ENCODE measurements around the gene PRKCZ. TPM values are rescaled to one million over a fixed set of nuclear protein-coding genes. Genes with fewer than 3 reads are reported as not detected.
A peak's percentile ranks its signal among the peaks of the same experiment; 100 is the strongest.

The PRKCZ gene
- total RNA-seq, 2 donors from 2014 or later, result 11.8 to 22.4 TPM

- H3K9me3 Mint-ChIP-seq, result no peaks in the 10 kb centered on the region
- DNase-seq (ENCODE audit: low spot score in 2 of 2) (no peak), ATAC-seq (no peak)
- no peaks in the 10 kb centered on the region for H3K36me3 Mint-ChIP-seq
- H3K27ac Mint-ChIP-seq, result no peak overlapping the region
Measured at GRCh38 chr1:2038229-2038628, 12.0 kb upstream of the PRKCZ start.

GRCh38 chr1:2039251-2039650 is 11.0 kb upstream of the PRKCZ start:
- ATAC-seq, result no peak
- Mint-ChIP-seq H3K27ac (no peak overlapping the region), H3K9me3 (no peaks in the 10 kb centered on the region)

GRCh38 chr1:2041305-2041704 is 8.9 kb upstream of the PRKCZ start:
- no peaks in the 10 kb centered on the region for H3K36me3 Mint-ChIP-seq
- no peaks in the 10 kb centered on the region for H3K9me3 Mint-ChIP-seq
- no peak overlapping the region for H3K27ac Mint-ChIP-seq
- DNase-seq (ENCODE audit: low spot score in 2 of 2) (no peak), ATAC-seq (no peak)

More at GRCh38 chr1:2039251-2039650, 11.0 kb upstream of the PRKCZ start:
- no peaks in the 10 kb centered on the region for H3K36me3 Mint-ChIP-seq
- DNase-seq (ENCODE audit: low spot score in 2 of 2), result no peak

DNA sequence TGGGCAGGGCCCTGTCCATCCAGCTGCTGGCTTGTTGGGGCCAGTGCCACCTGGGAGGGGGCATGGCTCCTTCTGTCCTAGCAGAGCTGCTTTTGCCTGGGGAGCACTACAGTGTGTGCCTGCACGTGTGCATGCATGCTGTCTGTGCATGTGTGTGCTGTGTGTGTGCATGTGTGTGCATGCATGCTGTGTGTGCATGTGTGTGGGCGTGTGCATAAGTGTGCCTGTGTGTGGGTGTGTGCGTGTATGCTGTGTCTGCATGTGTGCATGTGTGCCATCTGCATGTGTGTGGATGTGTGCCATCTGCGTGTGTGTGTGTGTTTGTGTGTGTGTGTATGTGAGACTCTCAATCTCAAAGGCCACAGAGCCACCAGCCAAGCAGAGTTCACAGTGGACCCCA is 8.3 kb upstream of the PRKCZ start:
- no peak for ATAC-seq

GRCh38 chr1:2042830-2043773 is 7.1 kb upstream of the PRKCZ start:
- DNase-seq (ENCODE audit: low spot score in 2 of 2) (no peak), ATAC-seq (no peak)
- Mint-ChIP-seq H3K9me3 (no peaks in the 10 kb centered on the region), H3K36me3 (no peaks in the 10 kb centered on the region), H3K27ac (no peak overlapping the region)

More for the DNA sequence above, 8.3 kb upstream of the PRKCZ start:
- H3K27ac Mint-ChIP-seq, result no peak overlapping the region
- no peaks in the 10 kb centered on the region for H3K9me3 Mint-ChIP-seq
- DNase-seq (ENCODE audit: low spot score in 2 of 2), result no peak
- H3K36me3 Mint-ChIP-seq, result no peaks in the 10 kb centered on the region

DNA sequence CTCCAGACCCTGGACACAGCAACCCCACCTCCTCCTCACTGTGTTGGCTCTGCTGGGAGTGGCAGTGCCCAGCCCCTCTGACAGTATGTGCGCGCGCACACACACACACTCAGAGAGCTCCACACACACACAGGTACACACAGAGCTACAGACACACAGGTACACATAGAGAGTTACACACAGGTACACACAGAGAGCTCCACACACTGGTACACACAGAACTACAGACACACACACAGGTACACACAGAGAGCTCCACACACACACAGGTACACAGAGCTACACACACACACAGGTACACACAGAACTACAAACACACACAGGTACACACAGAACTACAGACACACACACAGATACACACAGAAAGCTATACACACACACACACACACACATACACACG is 6.3 kb upstream of the PRKCZ start:
- Mint-ChIP-seq H3K36me3 (no peaks in the 10 kb centered on the region), H3K27ac (peak overlapping the region in 1 of 2 donors; percentile 37), H3K9me3 (no peaks in the 10 kb centered on the region)
- DNase-seq (ENCODE audit: low spot score in 2 of 2), result no peak
- no peak for ATAC-seq

GRCh38 chr1:2044510-2045319 is 5.5 kb upstream of the PRKCZ start:
- ATAC-seq (peak; percentile 77 to 80), DNase-seq (ENCODE audit: low spot score in 2 of 2) (peak; percentile 76 to 95)
- Mint-ChIP-seq H3K9me3 (no peaks in the 10 kb centered on the region), H3K27ac (peak overlapping the region in 1 of 2 donors; percentile 37), H3K36me3 (no peaks in the 10 kb centered on the region)

DNA sequence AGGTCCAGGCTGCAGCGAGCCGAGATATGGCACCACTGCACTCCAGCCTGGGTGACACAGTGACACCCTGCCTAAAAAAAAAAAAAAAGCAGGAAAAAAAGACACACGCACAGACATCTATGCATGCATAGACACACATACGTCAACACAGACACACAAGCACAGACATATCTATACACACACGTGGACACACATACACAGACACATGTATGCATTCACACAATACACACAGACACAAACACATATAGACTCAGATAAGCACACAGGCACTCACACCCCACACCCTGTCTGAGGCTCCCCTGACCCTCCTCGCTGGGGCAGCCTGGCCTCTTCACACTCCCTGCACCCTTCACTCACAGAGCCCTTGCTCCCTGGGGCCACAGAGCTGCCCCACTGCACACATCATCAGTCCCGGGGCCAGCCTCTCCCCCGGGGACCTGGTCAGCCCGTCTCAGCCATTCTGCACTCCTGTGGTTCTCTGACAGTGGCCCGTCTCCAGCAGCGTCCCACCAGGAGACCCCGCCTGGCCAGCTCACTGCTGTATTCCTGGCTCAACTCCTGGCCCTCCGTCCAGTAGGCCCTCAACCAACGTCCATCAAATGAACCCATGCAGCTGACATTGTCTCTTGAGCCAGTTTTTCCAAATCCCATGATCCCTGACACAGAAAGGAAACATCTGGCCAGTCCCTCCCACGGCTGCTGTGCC is 4.6 kb upstream of the PRKCZ start:
- no peaks in the 10 kb centered on the region for H3K9me3 Mint-ChIP-seq
- DNase-seq (ENCODE audit: low spot score in 2 of 2) (no peak), ATAC-seq (no peak)
- no peaks in the 10 kb centered on the region for H3K36me3 Mint-ChIP-seq
- no peak overlapping the region for H3K27ac Mint-ChIP-seq

DNA sequence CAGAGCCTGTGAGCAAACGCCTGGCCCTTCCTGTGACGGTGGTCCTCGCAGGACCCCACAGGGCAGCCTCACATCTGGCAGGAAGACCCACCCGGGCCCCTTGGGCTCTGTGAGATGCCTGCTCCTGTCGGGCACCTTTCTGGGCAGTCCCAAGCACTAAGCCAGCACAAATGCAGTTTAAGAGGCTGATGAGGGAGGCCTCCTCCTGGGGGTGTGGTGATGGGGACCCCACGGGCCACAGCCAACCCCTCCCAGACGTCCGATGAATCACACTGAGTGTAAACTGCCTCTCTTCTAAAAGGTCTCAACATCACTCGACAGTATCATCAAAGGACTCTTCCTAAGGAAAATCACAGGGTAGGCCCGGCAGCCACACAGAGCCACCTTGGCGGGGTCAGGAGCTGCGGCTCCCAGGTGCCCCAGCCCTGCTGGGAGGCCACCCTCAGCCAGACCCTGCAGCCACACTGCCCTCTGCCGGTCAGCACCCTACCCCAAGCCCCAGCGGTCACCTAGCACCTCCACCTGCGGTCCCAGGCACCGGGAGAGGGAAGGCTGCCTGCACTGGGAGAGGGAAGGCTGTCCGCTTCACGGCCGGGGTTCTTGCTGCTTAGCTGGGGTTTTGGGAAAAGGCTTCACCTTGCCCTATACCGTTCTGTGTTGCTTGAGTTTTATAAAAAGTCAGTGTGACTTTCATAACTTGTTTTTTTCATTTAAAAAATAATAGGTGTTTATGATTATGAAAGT is 3.9 kb upstream of the PRKCZ start:
- no peak overlapping the region for H3K27ac Mint-ChIP-seq
- H3K9me3 Mint-ChIP-seq, result no peaks in the 10 kb centered on the region
- H3K36me3 Mint-ChIP-seq, result no peaks in the 10 kb centered on the region
- peak; percentile 67 to 71 for DNase-seq (ENCODE audit: low spot score in 2 of 2)
- peak in 1 of 2 donors; percentile 27 for ATAC-seq

DNA sequence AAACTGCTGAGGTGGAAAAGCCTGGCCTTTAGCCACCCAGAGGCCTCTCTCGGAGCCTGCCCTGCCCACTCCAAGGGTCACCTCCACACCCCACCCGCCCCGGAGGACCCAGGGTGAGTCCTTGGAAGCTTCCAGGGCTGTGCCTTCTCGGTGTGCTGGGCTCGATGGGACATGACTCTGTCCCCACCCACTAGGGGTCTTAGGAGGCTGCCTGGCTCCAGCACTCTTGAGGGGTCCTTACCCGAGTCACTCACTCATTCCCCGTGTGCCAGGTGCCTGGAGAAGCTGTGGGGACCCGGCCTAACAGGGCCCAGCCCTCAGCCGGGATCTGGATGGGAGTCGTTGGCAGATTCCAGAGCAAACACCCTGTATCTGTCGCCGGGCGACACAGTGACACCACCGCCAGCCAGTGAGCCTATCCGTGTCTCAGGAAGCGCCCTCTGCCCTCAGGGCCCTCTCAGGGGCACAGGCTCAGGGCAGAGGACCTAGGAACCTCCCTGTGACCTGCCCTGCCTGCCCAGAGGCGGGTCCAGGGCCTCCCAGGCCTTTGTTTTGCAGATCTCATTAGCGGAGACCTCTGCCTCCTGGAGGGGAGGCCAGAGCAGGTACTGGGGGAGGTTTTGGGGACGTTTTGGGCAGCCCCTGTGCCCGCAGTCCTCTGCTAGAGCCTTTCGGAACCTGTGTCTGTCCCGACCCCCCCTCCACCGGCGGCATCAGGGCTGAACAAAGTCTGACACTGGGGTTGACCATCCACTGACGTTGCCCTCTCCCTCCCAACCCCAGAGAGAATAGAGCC is 3.1 kb upstream of the PRKCZ start:
- Mint-ChIP-seq H3K27ac (no peak overlapping the region), H3K9me3 (no peaks in the 10 kb centered on the region), H3K36me3 (no peaks in the 10 kb centered on the region)
- no peak for ATAC-seq
- DNase-seq (ENCODE audit: low spot score in 2 of 2), result no peak

- Mint-ChIP-seq H3K9me3 (no peaks in the 10 kb centered on the region), H3K27ac (peak overlapping the region in 1 of 2 donors; percentile 24), H3K36me3 (no peaks in the 10 kb centered on the region)
- DNase-seq (ENCODE audit: low spot score in 2 of 2), result no peak
- no peak for ATAC-seq
Measured at GRCh38 chr1:2047749-2048729, 2.2 kb upstream of the PRKCZ start.

DNA sequence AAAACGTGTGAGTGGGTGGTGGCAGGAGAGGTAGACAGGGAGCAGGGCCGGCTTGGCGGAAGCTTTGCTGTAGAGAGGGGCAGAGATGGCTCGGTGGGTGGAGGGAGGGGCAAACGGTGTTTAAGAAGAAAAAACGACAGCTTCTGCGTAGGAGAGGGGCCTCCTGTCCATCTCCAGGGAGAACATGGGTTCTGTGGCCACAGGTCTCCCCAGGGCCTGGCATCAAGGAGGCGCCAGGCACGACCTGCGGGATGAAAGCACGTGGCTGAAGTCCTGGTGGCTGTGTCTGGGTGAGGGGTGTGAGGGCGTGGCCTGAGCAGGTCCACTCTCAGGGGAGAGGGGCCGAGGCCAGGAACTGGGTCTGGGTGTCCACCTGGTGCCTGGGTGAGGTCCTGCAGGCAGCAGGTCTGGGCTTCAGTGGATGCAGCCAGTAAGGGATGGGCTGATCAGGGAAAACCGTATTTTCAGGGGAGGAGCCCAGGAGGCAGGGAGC is 940 bp upstream of the PRKCZ start:
- no peaks in the 10 kb centered on the region for H3K9me3 Mint-ChIP-seq
- no peak for DNase-seq (ENCODE audit: low spot score in 2 of 2)
- no peaks in the 10 kb centered on the region for H3K36me3 Mint-ChIP-seq
- H3K27ac Mint-ChIP-seq, result peak overlapping the region; percentile 33 to 65
- no peak for ATAC-seq

GRCh38 chr1:2050461-2050792 is 216 bp downstream of the PRKCZ start:
- DNase-seq (ENCODE audit: low spot score in 2 of 2), result peak in 1 of 2 donors; percentile 35

More at GRCh38 chr1:2050461-2050792, 216 bp downstream of the PRKCZ start:
- ATAC-seq, result peak in 1 of 2 donors; percentile 46
- Mint-ChIP-seq H3K27ac (no peak overlapping the region), H3K9me3 (no peaks in the 10 kb centered on the region), H3K36me3 (no peaks in the 10 kb centered on the region)
